Amniotic stem cell (primary cell): ENCODE data around the gene SULF2.

Source experiments
- DNase-seq: peaks from one replicate; lab custom pipeline; 2025; lab: John Stamatoyannopoulos, UW

SULF2 gene

GRCh38 chr20:47711046-47711752 is 74.1 kb downstream of the SULF2 start:
- DNase-seq = no peak

GRCh38 chr20:47710665-47711045 is 74.6 kb downstream of the SULF2 start:
- DNase-seq = no peak

- no peak for DNase-seq
Observed at GRCh38 chr20:47708953-47709833, 76.1 kb downstream of the SULF2 start.

GRCh38 chr20:47708140-47708807 is 77.0 kb downstream of the SULF2 start:
- DNase-seq = no peak

- no peak for DNase-seq
Observed at GRCh38 chr20:47706345-47706744, 78.9 kb downstream of the SULF2 start.

- no peak for DNase-seq
Observed at GRCh38 chr20:47705497-47705856, 79.8 kb downstream of the SULF2 start.

GRCh38 chr20:47704746-47705496 is 80.4 kb downstream of the SULF2 start:
- DNase-seq = no peak

GRCh38 chr20:47703748-47704147 is 81.5 kb downstream of the SULF2 start:
- DNase-seq = no peak

- DNase-seq = no peak
Observed at GRCh38 chr20:47701612-47702011, 83.7 kb downstream of the SULF2 start.

- no peak for DNase-seq
Observed at GRCh38 chr20:47700327-47700726, 85.0 kb downstream of the SULF2 start.

- DNase-seq = no peak
Observed at GRCh38 chr20:47699818-47700217, 85.5 kb downstream of the SULF2 start.

GRCh38 chr20:47698142-47698541 is 87.1 kb downstream of the SULF2 start:
- no peak for DNase-seq

GRCh38 chr20:47696856-47697255 is 88.4 kb downstream of the SULF2 start:
- no peak for DNase-seq

- DNase-seq = no peak
Observed at GRCh38 chr20:47694021-47694818, 91.1 kb downstream of the SULF2 start.

GRCh38 chr20:47691625-47692024 is 93.7 kb downstream of the SULF2 start:
- DNase-seq = no peak

- no peak for DNase-seq
Observed at GRCh38 chr20:47689731-47690130, 95.5 kb downstream of the SULF2 start.

- DNase-seq = no peak
Observed at GRCh38 chr20:47688385-47689381, 96.6 kb downstream of the SULF2 start.

GRCh38 chr20:47687095-47687987 is 97.9 kb downstream of the SULF2 start:
- no peak for DNase-seq

- no peak for DNase-seq
Observed at GRCh38 chr20:47686545-47686944, 98.7 kb downstream of the SULF2 start.
